Nephron (organoid): ENCODE data around the gene GIT2.

ENCODE experiments used
- H3K27ac Mint-ChIP-seq, 3 experiments: 2 replicates each; pipeline ENCODE4 v1.8.0; 2020; ENCODE audit warnings: mixed read lengths in 3 of 3, mild to moderate bottlenecking in 2 of 3, moderate library complexity in 1 of 3
- H3K27me3 Mint-ChIP-seq: 2 replicates; pipeline ENCODE4 v1.8.0; 2021; ENCODE audit warnings: low read depth, mild to moderate bottlenecking, moderate library complexity, mixed read lengths
- H3K36me3 Mint-ChIP-seq: 2 replicates; pipeline ENCODE4 v1.8.0; 2020; ENCODE audit warnings: low read depth, mixed read lengths
- H3K4me1 Mint-ChIP-seq: 2 replicates; pipeline ENCODE4 v1.8.0; 2020; ENCODE audit warnings: mixed read lengths
- H3K4me3 Mint-ChIP-seq, 3 experiments: 2 replicates each; pipeline ENCODE4 v1.8.0; 2020; ENCODE audit warnings: mild to moderate bottlenecking in 3 of 3, mixed read lengths in 3 of 3, moderate library complexity in 2 of 3
- H3K9me3 Mint-ChIP-seq: 2 replicates; pipeline ENCODE4 v1.8.0; 2020; ENCODE audit warnings: mixed read lengths
- CTCF ChIP-seq, 3 experiments: fragments of 200-600 bp; sonication (generic); IDR thresholded peaks; one replicate each; pipeline ENCODE4 v1.5.0; 2021; ENCODE audit warnings: antibody characterized with exemption in 3 of 3; ENCODE audit not compliant: unreplicated experiment in 3 of 3

The GIT2 gene

GRCh38 chr12:110023059-110023980 is 27.2 kb upstream of the GIT2 start:
- H3K36me3 Mint-ChIP-seq = peaks cover 58% of the 10 kb centered on the region
- peaks cover 34% of the 10 kb centered on the region for H3K4me1 Mint-ChIP-seq
- no peaks in the 10 kb centered on the region for H3K27me3 Mint-ChIP-seq
- TF ChIP-seq CTCF (IDR thresholded peaks at IDR 0.05; ENCODE audit: unreplicated experiment in 3 of 3) = no peak
- peak overlapping the region in 1 of 3 experiments; percentile 58 for H3K27ac Mint-ChIP-seq
- H3K9me3 Mint-ChIP-seq = no peaks in the 10 kb centered on the region
- H3K4me3 Mint-ChIP-seq = no peak overlapping the region

GRCh38 chr12:110020956-110021355 is 24.8 kb upstream of the GIT2 start:
- TF ChIP-seq CTCF (IDR thresholded peaks at IDR 0.05; ENCODE audit: unreplicated experiment in 3 of 3) = no peak
- Mint-ChIP-seq H3K4me1 (peaks cover 34% of the 10 kb centered on the region), H3K27ac (peak overlapping the region in 2 of 3 experiments; percentile 14 to 64), H3K36me3 (peaks cover 52% of the 10 kb centered on the region), H3K4me3 (no peak overlapping the region), H3K27me3 (no peaks in the 10 kb centered on the region), H3K9me3 (no peaks in the 10 kb centered on the region)

- Mint-ChIP-seq H3K27me3 (no peaks in the 10 kb centered on the region), H3K4me1 (no peaks in the 10 kb centered on the region), H3K27ac (no peak overlapping the region), H3K36me3 (peaks cover 34% of the 10 kb centered on the region), H3K9me3 (no peaks in the 10 kb centered on the region), H3K4me3 (no peak overlapping the region)
- no peak for TF ChIP-seq CTCF (IDR thresholded peaks at IDR 0.05; ENCODE audit: unreplicated experiment in 3 of 3)
These were observed 19.0 kb upstream of the GIT2 start for GRCh38 chr12:110015132-110015531.

- no peak overlapping the region for H3K4me3 Mint-ChIP-seq
- no peak for TF ChIP-seq CTCF (IDR thresholded peaks at IDR 0.05; ENCODE audit: unreplicated experiment in 3 of 3)
- H3K4me1 Mint-ChIP-seq = no peaks in the 10 kb centered on the region
- no peaks in the 10 kb centered on the region for H3K27me3 Mint-ChIP-seq
- no peaks in the 10 kb centered on the region for H3K9me3 Mint-ChIP-seq
- peaks cover 19% of the 10 kb centered on the region for H3K36me3 Mint-ChIP-seq
- H3K27ac Mint-ChIP-seq = no peak overlapping the region
These were observed 16.5 kb upstream of the GIT2 start for GRCh38 chr12:110012659-110013058.

- no peak overlapping the region for H3K4me3 Mint-ChIP-seq
- TF ChIP-seq CTCF (IDR thresholded peaks at IDR 0.05; ENCODE audit: unreplicated experiment in 3 of 3) = no peak
- H3K36me3 Mint-ChIP-seq = peaks cover 14% of the 10 kb centered on the region
- H3K9me3 Mint-ChIP-seq = no peaks in the 10 kb centered on the region
- no peaks in the 10 kb centered on the region for H3K4me1 Mint-ChIP-seq
- no peak overlapping the region for H3K27ac Mint-ChIP-seq
- no peaks in the 10 kb centered on the region for H3K27me3 Mint-ChIP-seq
These were observed 16.0 kb upstream of the GIT2 start for GRCh38 chr12:110012137-110012536.
